ENCODE measurements around the gene PTPRN2. TPM values are rescaled to one million over a fixed set of nuclear protein-coding genes. Genes with fewer than 3 reads are reported as not detected.

PTPRN2 gene
- total and polyA plus RNA-seq, 2 of the 8 experiments (the other 6 are each of a cell fraction or from before 2014, with no cell fraction given), result 2.6 to 4.5 TPM

GRCh38 chr7:158588085-158588877 lies 658 bp upstream of the PTPRN2 start (continued):
- no peak for TF ChIP-seq CHD7 (IDR thresholded peaks at IDR 0.05; ENCODE audit: insufficient replicate concordance, low read length)
- no peak for TF ChIP-seq KDM5A (IDR thresholded peaks at IDR 0.05; ENCODE audit: low read length)
- no peak for TF ChIP-seq GTF2F1 (IDR thresholded peaks at IDR 0.05; ENCODE audit: borderline replicate concordance, low read depth, low read length)
- no peak for TF ChIP-seq CBX5 (IDR thresholded peaks at IDR 0.05; ENCODE audit: low read depth, low read length)
- TF ChIP-seq SIX5 (IDR thresholded peaks at IDR 0.05; ENCODE audit: low read depth, low read length), result no peak
- no peak for TF ChIP-seq KDM4A (IDR thresholded peaks at IDR 0.05; ENCODE audit: low read depth, low read length, severe bottlenecking)
- TF ChIP-seq JUN (IDR thresholded peaks at IDR 0.05; ENCODE audit: low read depth, low read length), result no peak
- TF ChIP-seq NRF1 (IDR thresholded peaks at IDR 0.05; ENCODE audit: low read depth, low read length), result no peak
- no peak for TF ChIP-seq SP4 (IDR thresholded peaks at IDR 0.05; ENCODE audit: low read length)
- TF ChIP-seq EP300 (IDR thresholded peaks at IDR 0.05; ENCODE audit: borderline replicate concordance in 1 of 2, low read depth in 2 of 2, low read length in 2 of 2), result no peak

Measured in H1 (cell line).